CD14-positive monocyte (primary cell): Measurements from ENCODE around the gene TMEM19. TPM values are rescaled to one million over a fixed set of nuclear protein-coding genes. Genes with fewer than 3 reads are reported as not detected.

Experiments used
- DNase-seq, 3 donors: peaks; one replicate each; pipeline ENCODE4 v3.0.0-alpha.2; 2011 to 2022
- H2AFZ ChIP-seq: 2 replicates; pipeline ENCODE4 v1.6.0; 2012; ENCODE audit warnings: mild to moderate bottlenecking, low read depth, low read length, inconsistent platforms; ENCODE audit not compliant: insufficient read depth, poor library complexity, severe bottlenecking
- H3K27ac ChIP-seq, 2 donors: 1 replicate in 1 of 2; 2 replicates in 1 of 2; pipeline ENCODE4 v1.5.1; 2012 to 2013; ENCODE audit warnings: low read length in 2 of 2, control low read depth in 1 of 2, inconsistent platforms in 1 of 2, low read depth in 1 of 2, mild to moderate bottlenecking in 1 of 2
- H3K27me3 ChIP-seq, 2 donors: one replicate each; pipeline versions ENCODE4 v1.6.0 to v1.6.1; 2011 to 2013; ENCODE audit warnings: low read length in 2 of 2; ENCODE audit not compliant: control insufficient read depth in 2 of 2, insufficient read depth in 2 of 2
- H3K36me3 ChIP-seq, 2 donors: replicated peaks in 1 of 2; 1 replicate in 1 of 2; 2 replicates in 1 of 2; pipeline versions ENCODE4 v1.5.1 to v1.6.1; 2012 to 2013; ENCODE audit warnings: low read length in 2 of 2, control low read depth in 1 of 2, inconsistent platforms in 1 of 2, mild to moderate bottlenecking in 1 of 2; ENCODE audit not compliant: insufficient read depth in 2 of 2, control insufficient read depth in 1 of 2
- H3K4me1 ChIP-seq, 2 donors: 1 replicate in 1 of 2; 2 replicates in 1 of 2; pipeline versions ENCODE4 v1.5.1 to v1.6.1; 2012 to 2013; ENCODE audit warnings: low read length in 2 of 2, control low read depth in 1 of 2, inconsistent platforms in 1 of 2, mild to moderate bottlenecking in 1 of 2, moderate library complexity in 1 of 2; ENCODE audit not compliant: insufficient read depth in 2 of 2, control insufficient read depth in 1 of 2
- H3K4me2 ChIP-seq: replicated peaks from 2 replicates; pipeline ENCODE3; 2012; ENCODE audit warnings: low read length, moderate library complexity, mild to moderate bottlenecking; ENCODE audit not compliant: poor library complexity, severe bottlenecking; ENCODE audit errors: extremely low read depth
- H3K4me3 ChIP-seq, 3 experiments: fragments of 200-600 bp in 1 of 3; sonication (generic) in 1 of 3; replicated peaks in 1 of 3; 1 replicate in 2 of 3; 2 replicates in 1 of 3; pipeline ENCODE4 v1.5.1; 2011 to 2013; ENCODE audit warnings: low read length in 3 of 3, mild to moderate bottlenecking in 3 of 3, control low read depth in 2 of 3, low read depth in 2 of 3, inconsistent platforms in 1 of 3, moderate library complexity in 1 of 3
- H3K79me2 ChIP-seq: 2 replicates; pipeline ENCODE4 v1.6.0; 2012; ENCODE audit warnings: mild to moderate bottlenecking, control low read depth, inconsistent platforms, low read length, moderate library complexity; ENCODE audit not compliant: insufficient read depth
- H3K9ac ChIP-seq: 2 replicates; pipeline ENCODE4 v1.6.0; 2017; ENCODE audit warnings: low read length, mild to moderate bottlenecking; ENCODE audit not compliant: insufficient read depth, poor library complexity, severe bottlenecking
- H3K9me3 ChIP-seq, 2 donors: replicated peaks in 1 of 2; 1 replicate in 1 of 2; 2 replicates in 1 of 2; pipeline versions ENCODE4 v1.5.1 to v1.6.1; 2012 to 2013; ENCODE audit warnings: low read length in 2 of 2, control low read depth in 1 of 2; ENCODE audit not compliant: control insufficient read depth in 1 of 2, insufficient read depth in 1 of 2
- H4K20me1 ChIP-seq: 2 replicates; pipeline ENCODE4 v1.6.0; 2012; ENCODE audit warnings: mild to moderate bottlenecking, low read length, control low read depth, moderate library complexity; ENCODE audit not compliant: insufficient read depth
- H3K27ac Mint-ChIP-seq, 7 donors: one replicate each; pipeline ENCODE4 v1.8.0; 2020; ENCODE audit warnings: mild to moderate bottlenecking in 7 of 7, mixed read lengths in 7 of 7, moderate library complexity in 6 of 7, inconsistent platforms in 2 of 7
- H3K27me3 Mint-ChIP-seq, 3 donors: one replicate each; pipeline ENCODE4 v1.8.0; 2021 to 2022; ENCODE audit warnings: low read depth in 3 of 3, mild to moderate bottlenecking in 3 of 3, mixed read lengths in 3 of 3, moderate library complexity in 3 of 3, inconsistent platforms in 1 of 3
- H3K36me3 Mint-ChIP-seq, 2 donors: one replicate each; pipeline ENCODE4 v1.8.0; 2020; ENCODE audit warnings: mixed read lengths in 2 of 2, inconsistent platforms in 1 of 2, mild to moderate bottlenecking in 1 of 2
- H3K4me1 Mint-ChIP-seq: one replicate; pipeline ENCODE4 v1.8.0; 2020; ENCODE audit warnings: mild to moderate bottlenecking, mixed read lengths
- H3K4me3 Mint-ChIP-seq, 2 donors: one replicate each; pipeline ENCODE4 v1.8.0; 2020; ENCODE audit warnings: mild to moderate bottlenecking in 2 of 2, mixed read lengths in 2 of 2, moderate library complexity in 1 of 2
- H3K9me3 Mint-ChIP-seq, 7 donors: one replicate each; pipeline ENCODE4 v1.8.0; 2020 to 2022; ENCODE audit warnings: mixed read lengths in 7 of 7, mild to moderate bottlenecking in 6 of 7, moderate library complexity in 6 of 7, inconsistent platforms in 2 of 7
- CTCF ChIP-seq: fragments of 200-600 bp; IDR thresholded peaks from one replicate; pipeline ENCODE4 v1.8.0; 2022; ENCODE audit warnings: antibody characterized with exemption, mild to moderate bottlenecking
- WGBS: methylation state at CpG from one replicate; pipeline ENCODE4 v1.1.5; 2013; ENCODE audit warnings: missing lambda C conversion rate; ENCODE audit not compliant: insufficient coverage; 5-methylcytosine and 5-hydroxymethylcytosine counted together
- intact Hi-C, 2 donors: fragments of 100-400 bp; cut with micrococcal nuclease; formaldehyde crosslinking; loops; one replicate each; pipeline versions ENCODE4 v1.15.0 to v1.15.1; 2023
- polyA plus RNA-seq, 3 donors: library from polyadenylated mRNA; depleted of rRNA in 1 of 3; unstranded in 2 of 3; stranded (reverse) in 1 of 3; fragments of 300-500 nt in 2 of 3; fragments of >200 nt in 1 of 3; fragmentation: Illumina TruSeq in 2 of 3; gene quantifications; 1 replicate in 2 of 3; 2 replicates in 1 of 3; pipeline ENCODE4 v1.2.3, GENCODE V29; 2012 to 2021

Gene TMEM19
- polyA plus RNA-seq, 3 donors = 9.1 to 39.7 (median 25.4) TPM

GRCh38 chr12:71737197-71737596 lies 51.3 kb downstream of the TMEM19 start:
- Histone ChIP-seq H3K36me3 (no peaks in the 10 kb centered on the region), H3K79me2 (no peaks in the 10 kb centered on the region), H3K4me2 (no peak overlapping the region), H3K4me3 (no peak overlapping the region), H3K27me3 (no peaks in the 10 kb centered on the region), H3K27ac (no peak overlapping the region), H2AFZ (no peak overlapping the region), H4K20me1 (no peaks in the 10 kb centered on the region), H3K9ac (no peak overlapping the region), H3K9me3 (no peaks in the 10 kb centered on the region), H3K4me1 (no peaks in the 10 kb centered on the region)
- no peaks in the 10 kb centered on the region for H3K36me3 Mint-ChIP-seq
- TF ChIP-seq CTCF = no peak
- H3K9me3 Mint-ChIP-seq = peaks cover 0 to 4% (median 0%) of the 10 kb centered on the region in 7 donors
- no peak overlapping the region for H3K27ac Mint-ChIP-seq
- intact Hi-C loops = no loop called here
- no peak for DNase-seq
- no peak overlapping the region for H3K4me3 Mint-ChIP-seq
- WGBS = 100% methylated on average over 1 of the region's 1 CpG
- no peaks in the 10 kb centered on the region for H3K4me1 Mint-ChIP-seq
- H3K27me3 Mint-ChIP-seq = peaks cover 0 to 6% (median 0%) of the 10 kb centered on the region in 3 donors

GRCh38 chr12:71742998-71743397 lies 57.1 kb downstream of the TMEM19 start:
- no peak for TF ChIP-seq CTCF
- no CpG with 5 or more reads among the region's 1 CpG for WGBS
- Histone ChIP-seq H3K27ac (no peak overlapping the region), H4K20me1 (no peaks in the 10 kb centered on the region), H3K9me3 (no peaks in the 10 kb centered on the region), H3K9ac (no peak overlapping the region), H2AFZ (no peak overlapping the region), H3K4me1 (no peaks in the 10 kb centered on the region), H3K4me2 (no peak overlapping the region), H3K36me3 (no peaks in the 10 kb centered on the region), H3K27me3 (no peaks in the 10 kb centered on the region), H3K4me3 (no peak overlapping the region), H3K79me2 (no peaks in the 10 kb centered on the region)
- Mint-ChIP-seq H3K36me3 (no peaks in the 10 kb centered on the region), H3K27ac (no peak overlapping the region), H3K4me3 (no peak overlapping the region), H3K27me3 (peaks cover 4 to 12% (median 5%) of the 10 kb centered on the region in 3 donors), H3K9me3 (no peaks in the 10 kb centered on the region), H3K4me1 (no peaks in the 10 kb centered on the region)
- DNase-seq = no peak
- intact Hi-C loops = loop anchor here (5.0 to 10.0 kb wide), 2 partner anchors 36 to 328 kb away; no protein-coding TSS in a partner anchor
